Fibroblast of skin of left quadriceps (primary cell): ENCODE results near the gene CCL19.

Experiments
- DNase-seq, 2 experiments: peaks; one replicate each; pipeline ENCODE4 v3.0.0-alpha.2; 2013; ENCODE audit warnings: low read depth in 2 of 2

Gene CCL19

GRCh38 chr9:34694811-34695210 is 3.7 kb upstream of the CCL19 start:
- DNase-seq, result no peak

- no peak for DNase-seq
Observed at GRCh38 chr9:34693560-34693959, 2.5 kb upstream of the CCL19 start.

- DNase-seq, result no peak
Observed at GRCh38 chr9:34691936-34692315, 850 bp upstream of the CCL19 start.

GRCh38 chr9:34689512-34689911 is 1.6 kb downstream of the CCL19 start:
- DNase-seq, result no peak

GRCh38 chr9:34689116-34689470 is 2.0 kb downstream of the CCL19 start:
- DNase-seq, result no peak

- no peak for DNase-seq
Observed at GRCh38 chr9:34688329-34689115, 2.6 kb downstream of the CCL19 start.

GRCh38 chr9:34687276-34688030 is 3.6 kb downstream of the CCL19 start:
- no peak for DNase-seq

GRCh38 chr9:34686732-34687131 is 4.3 kb downstream of the CCL19 start:
- DNase-seq, result no peak

- DNase-seq, result no peak
Observed at GRCh38 chr9:34686231-34686630, 4.8 kb downstream of the CCL19 start.

GRCh38 chr9:34685591-34685990 is 5.5 kb downstream of the CCL19 start:
- DNase-seq, result no peak

GRCh38 chr9:34684816-34685215 is 6.3 kb downstream of the CCL19 start:
- no peak for DNase-seq

GRCh38 chr9:34684145-34684544 is 6.9 kb downstream of the CCL19 start:
- no peak for DNase-seq

GRCh38 chr9:34675869-34676268 is 15.2 kb downstream of the CCL19 start:
- no peak for DNase-seq

GRCh38 chr9:34675048-34675714 is 15.9 kb downstream of the CCL19 start:
- DNase-seq, result peak in 1 of 2 experiments; percentile 37

- no peak for DNase-seq
Observed at GRCh38 chr9:34674440-34674839, 16.6 kb downstream of the CCL19 start.

GRCh38 chr9:34671307-34671706 is 19.8 kb downstream of the CCL19 start:
- no peak for DNase-seq

GRCh38 chr9:34669809-34670562 is 21.1 kb downstream of the CCL19 start:
- DNase-seq, result no peak

GRCh38 chr9:34665381-34666250 is 25.5 kb downstream of the CCL19 start:
- DNase-seq, result peak; percentile 87

GRCh38 chr9:34665067-34665380 is 26.1 kb downstream of the CCL19 start:
- DNase-seq, result no peak

GRCh38 chr9:34664281-34665066 is 26.6 kb downstream of the CCL19 start:
- peak in 1 of 2 experiments; percentile 29 for DNase-seq

- no peak for DNase-seq
Observed at GRCh38 chr9:34663303-34663605, 27.8 kb downstream of the CCL19 start.
